Gastroesophageal sphincter (tissue), 3 donors: ENCODE measurements around the gene USP15.

Experiments used
- POLR2AphosphoS5 ChIP-seq: sonication (generic); formaldehyde crosslinking; IDR thresholded peaks from one replicate; pipeline ENCODE4 v1.6.1; 2017; ENCODE audit warnings: antibody characterized with exemption
- TF ChIP-seq, protein P1 (sequence below), 4 experiments: fragments of 200-600 bp in 2 of 4; fragments of 450-650 bp in 2 of 4; sonication (generic) in 1 of 4; IDR thresholded peaks; one replicate each; pipeline ENCODE4 v1.5.1; 2017 to 2019; ENCODE audit warnings: antibody characterized with exemption in 4 of 4, mild to moderate bottlenecking in 2 of 4, moderate library complexity in 2 of 4

DNA sequence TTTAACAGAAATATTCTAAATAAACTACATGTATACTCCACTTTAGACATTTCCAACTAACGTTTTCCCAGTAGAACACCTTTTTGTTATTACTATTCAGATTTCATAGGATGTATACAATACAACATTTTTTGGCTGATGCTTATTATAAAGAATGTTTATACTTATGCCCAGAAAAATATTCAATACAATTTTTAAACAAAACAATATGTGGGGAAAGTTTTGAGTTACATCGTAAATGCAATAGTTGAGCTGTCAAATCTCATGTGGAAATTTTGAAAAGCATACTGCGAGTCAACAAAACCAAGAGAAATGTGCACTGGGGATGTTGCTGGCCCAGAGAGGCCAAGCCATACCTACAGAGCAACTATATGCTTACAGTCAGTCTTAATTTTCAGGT, 188.2 kb downstream of the USP15 start:
- TF ChIP-seq, protein P1, sequence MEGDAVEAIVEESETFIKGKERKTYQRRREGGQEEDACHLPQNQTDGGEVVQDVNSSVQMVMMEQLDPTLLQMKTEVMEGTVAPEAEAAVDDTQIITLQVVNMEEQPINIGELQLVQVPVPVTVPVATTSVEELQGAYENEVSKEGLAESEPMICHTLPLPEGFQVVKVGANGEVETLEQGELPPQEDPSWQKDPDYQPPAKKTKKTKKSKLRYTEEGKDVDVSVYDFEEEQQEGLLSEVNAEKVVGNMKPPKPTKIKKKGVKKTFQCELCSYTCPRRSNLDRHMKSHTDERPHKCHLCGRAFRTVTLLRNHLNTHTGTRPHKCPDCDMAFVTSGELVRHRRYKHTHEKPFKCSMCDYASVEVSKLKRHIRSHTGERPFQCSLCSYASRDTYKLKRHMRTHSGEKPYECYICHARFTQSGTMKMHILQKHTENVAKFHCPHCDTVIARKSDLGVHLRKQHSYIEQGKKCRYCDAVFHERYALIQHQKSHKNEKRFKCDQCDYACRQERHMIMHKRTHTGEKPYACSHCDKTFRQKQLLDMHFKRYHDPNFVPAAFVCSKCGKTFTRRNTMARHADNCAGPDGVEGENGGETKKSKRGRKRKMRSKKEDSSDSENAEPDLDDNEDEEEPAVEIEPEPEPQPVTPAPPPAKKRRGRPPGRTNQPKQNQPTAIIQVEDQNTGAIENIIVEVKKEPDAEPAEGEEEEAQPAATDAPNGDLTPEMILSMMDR (IDR thresholded peaks at IDR 0.05), result no peak
- no peak for TF ChIP-seq POLR2AphosphoS5
